Left ventricle myocardium inferior (tissue), 1 donor: ENCODE measurements around the gene AQP12A. TPM values are rescaled to one million over a fixed set of nuclear protein-coding genes. Genes with fewer than 3 reads are reported as not detected.

Experiments used
- DNase-seq: peaks from one replicate; pipeline ENCODE4 v3.0.0-alpha.2; 2020
- H3K27ac ChIP-seq: fragments of 200-600 bp; replicated peaks from 2 replicates; pipeline ENCODE4 v1.8.0; 2021
- H3K27me3 ChIP-seq: fragments of 200-600 bp; 2 replicates; pipeline ENCODE4 v1.8.0; 2021; ENCODE audit warnings: low read depth
- H3K36me3 ChIP-seq: fragments of 200-600 bp; 2 replicates; pipeline ENCODE4 v1.8.0; 2021
- H3K4me1 ChIP-seq: fragments of 200-600 bp; 2 replicates; pipeline ENCODE4 v1.8.0; 2021
- H3K4me3 ChIP-seq: fragments of 200-600 bp; 2 replicates; pipeline ENCODE4 v1.8.0; 2021; ENCODE audit warnings: mild to moderate bottlenecking, moderate library complexity
- H3K9me3 ChIP-seq: fragments of 200-600 bp; replicated peaks from 2 replicates; pipeline ENCODE4 v1.8.0; 2021
- intact Hi-C: fragments of 100-400 bp; cut with micrococcal nuclease; formaldehyde crosslinking; loops from one replicate; pipeline ENCODE4 v1.11.0; 2022
- total RNA-seq: library from RNA; stranded (reverse); fragmentation: NEBNext Ultra II Directional; extraction: Animal tissue kit (Norgen Biotek cat#: 25700); gene quantifications from one replicate; pipeline ENCODE4 v1.2.1, GENCODE V29; 2021
- TF ChIP-seq, protein P1 (sequence below): fragments of 200-600 bp; IDR thresholded peaks from 2 replicates; pipeline ENCODE4 v1.8.0; 2021; ENCODE audit warnings: antibody characterized with exemption, mild to moderate bottlenecking, borderline replicate concordance
- donor health status: DM: no; HTN: yes; CAD: no; lungs with severe emphysema.

Gene AQP12A
- total RNA-seq, 1 donor from 2014 or later, result not detected

DNA sequence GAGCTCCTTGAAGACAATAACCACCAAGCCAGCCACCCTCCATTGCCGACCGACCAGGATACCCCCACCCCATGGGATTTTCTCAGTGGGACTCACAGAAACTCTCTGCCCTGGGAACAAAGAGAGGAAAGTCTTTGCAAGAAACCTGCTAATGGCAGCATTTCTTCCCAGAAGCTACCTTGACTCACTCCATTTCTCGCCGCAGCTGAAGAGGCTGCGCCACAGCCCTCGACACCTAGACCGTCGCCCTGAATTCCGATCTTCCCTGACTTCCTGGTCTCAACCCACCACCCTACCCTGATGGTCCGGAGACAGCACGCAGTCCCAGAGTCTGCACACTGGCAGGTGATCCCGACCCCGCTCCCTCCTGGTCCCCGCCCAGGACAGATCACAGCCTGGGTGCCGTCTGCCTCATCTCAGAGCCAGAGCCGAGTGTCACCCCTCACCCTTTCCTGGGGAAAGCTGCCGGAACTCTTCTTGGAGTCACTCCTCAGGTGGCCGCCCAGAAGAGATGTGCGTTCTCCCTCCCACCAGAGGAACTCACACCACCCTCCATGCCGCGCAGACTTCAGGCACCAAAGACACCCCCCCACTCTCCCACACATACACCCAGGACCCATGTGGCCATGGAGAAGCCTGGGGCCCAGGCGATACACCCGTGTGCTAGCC lies 24.6 kb downstream of the AQP12A start:
- Histone ChIP-seq H3K36me3 (no peaks in the 10 kb centered on the region), H3K4me3 (no peak overlapping the region), H3K4me1 (no peaks in the 10 kb centered on the region), H3K27ac (no peak overlapping the region), H3K9me3 (no peaks in the 10 kb centered on the region), H3K27me3 (peaks cover 92% of the 10 kb centered on the region)
- TF ChIP-seq, protein P1, sequence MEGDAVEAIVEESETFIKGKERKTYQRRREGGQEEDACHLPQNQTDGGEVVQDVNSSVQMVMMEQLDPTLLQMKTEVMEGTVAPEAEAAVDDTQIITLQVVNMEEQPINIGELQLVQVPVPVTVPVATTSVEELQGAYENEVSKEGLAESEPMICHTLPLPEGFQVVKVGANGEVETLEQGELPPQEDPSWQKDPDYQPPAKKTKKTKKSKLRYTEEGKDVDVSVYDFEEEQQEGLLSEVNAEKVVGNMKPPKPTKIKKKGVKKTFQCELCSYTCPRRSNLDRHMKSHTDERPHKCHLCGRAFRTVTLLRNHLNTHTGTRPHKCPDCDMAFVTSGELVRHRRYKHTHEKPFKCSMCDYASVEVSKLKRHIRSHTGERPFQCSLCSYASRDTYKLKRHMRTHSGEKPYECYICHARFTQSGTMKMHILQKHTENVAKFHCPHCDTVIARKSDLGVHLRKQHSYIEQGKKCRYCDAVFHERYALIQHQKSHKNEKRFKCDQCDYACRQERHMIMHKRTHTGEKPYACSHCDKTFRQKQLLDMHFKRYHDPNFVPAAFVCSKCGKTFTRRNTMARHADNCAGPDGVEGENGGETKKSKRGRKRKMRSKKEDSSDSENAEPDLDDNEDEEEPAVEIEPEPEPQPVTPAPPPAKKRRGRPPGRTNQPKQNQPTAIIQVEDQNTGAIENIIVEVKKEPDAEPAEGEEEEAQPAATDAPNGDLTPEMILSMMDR, result no peak
- intact Hi-C loops, result no loop called here
- no peak for DNase-seq

GRCh38 chr2:240717181-240717641 lies 25.5 kb downstream of the AQP12A start:
- no peaks in the 10 kb centered on the region for H3K4me1 ChIP-seq
- intact Hi-C loops, result no loop called here
- no peak overlapping the region for H3K4me3 ChIP-seq
- no peak for DNase-seq
- no peaks in the 10 kb centered on the region for H3K36me3 ChIP-seq
- H3K27me3 ChIP-seq, result peaks cover 92% of the 10 kb centered on the region
- H3K27ac ChIP-seq, result no peak overlapping the region
- TF ChIP-seq, protein P1, result no peak
- no peaks in the 10 kb centered on the region for H3K9me3 ChIP-seq

DNA sequence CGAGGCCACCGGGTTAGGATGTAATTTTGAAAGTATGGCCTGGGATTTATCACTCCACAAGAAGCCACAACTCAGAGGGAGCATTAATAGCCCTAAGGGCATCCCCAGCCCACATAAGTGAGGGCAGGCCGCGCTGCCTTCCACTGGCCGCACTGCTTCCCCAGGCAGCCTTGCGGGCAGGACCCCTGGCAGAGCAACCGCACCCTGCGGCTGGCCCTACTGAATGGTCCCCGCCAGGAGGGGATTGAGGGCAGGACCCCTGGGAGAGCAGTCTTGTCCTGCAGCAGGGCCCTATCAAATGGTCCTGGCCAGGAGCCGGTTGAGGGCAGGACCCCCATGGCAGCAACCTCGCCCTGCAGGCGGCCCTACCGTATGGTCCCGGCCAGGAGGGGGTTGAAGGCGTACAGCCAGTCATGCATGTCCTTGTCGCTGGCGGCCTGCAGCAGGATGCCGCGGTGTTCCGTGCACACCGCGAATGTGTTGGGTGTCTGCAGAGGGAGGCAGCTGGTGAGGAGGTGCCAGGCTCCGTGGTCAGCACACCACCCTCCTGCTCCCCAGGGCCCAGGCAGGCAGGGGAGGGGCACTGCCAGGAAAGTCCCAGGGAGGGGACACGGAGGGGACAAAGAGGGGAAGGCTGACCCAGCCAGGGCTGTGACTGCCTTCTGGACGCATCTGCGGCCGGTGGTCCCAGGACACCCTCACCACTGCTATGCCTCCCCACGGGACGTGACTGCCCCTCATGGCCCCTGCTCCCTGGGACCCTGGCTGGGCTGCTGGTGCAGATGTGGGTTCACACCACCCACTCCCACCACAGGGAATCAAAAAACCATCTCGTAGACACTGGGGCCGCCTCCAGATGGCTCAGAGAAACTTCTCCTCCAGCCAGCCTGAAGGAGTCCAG lies 26.3 kb downstream of the AQP12A start:
- peaks cover 96% of the 10 kb centered on the region for H3K27me3 ChIP-seq
- H3K36me3 ChIP-seq, result no peaks in the 10 kb centered on the region
- intact Hi-C loops, result no loop called here
- no peaks in the 10 kb centered on the region for H3K9me3 ChIP-seq
- DNase-seq, result no peak
- H3K27ac ChIP-seq, result no peak overlapping the region
- TF ChIP-seq, protein P1, result no peak
- H3K4me1 ChIP-seq, result no peaks in the 10 kb centered on the region
- H3K4me3 ChIP-seq, result no peak overlapping the region

GRCh38 chr2:240718896-240719490 lies 27.3 kb downstream of the AQP12A start:
- Histone ChIP-seq H3K4me1 (no peaks in the 10 kb centered on the region), H3K4me3 (no peak overlapping the region), H3K27ac (no peak overlapping the region), H3K36me3 (no peaks in the 10 kb centered on the region), H3K27me3 (peaks cover 95% of the 10 kb centered on the region), H3K9me3 (no peaks in the 10 kb centered on the region)
- TF ChIP-seq, protein P1, result no peak
- intact Hi-C loops, result no loop called here
- no peak for DNase-seq

DNA sequence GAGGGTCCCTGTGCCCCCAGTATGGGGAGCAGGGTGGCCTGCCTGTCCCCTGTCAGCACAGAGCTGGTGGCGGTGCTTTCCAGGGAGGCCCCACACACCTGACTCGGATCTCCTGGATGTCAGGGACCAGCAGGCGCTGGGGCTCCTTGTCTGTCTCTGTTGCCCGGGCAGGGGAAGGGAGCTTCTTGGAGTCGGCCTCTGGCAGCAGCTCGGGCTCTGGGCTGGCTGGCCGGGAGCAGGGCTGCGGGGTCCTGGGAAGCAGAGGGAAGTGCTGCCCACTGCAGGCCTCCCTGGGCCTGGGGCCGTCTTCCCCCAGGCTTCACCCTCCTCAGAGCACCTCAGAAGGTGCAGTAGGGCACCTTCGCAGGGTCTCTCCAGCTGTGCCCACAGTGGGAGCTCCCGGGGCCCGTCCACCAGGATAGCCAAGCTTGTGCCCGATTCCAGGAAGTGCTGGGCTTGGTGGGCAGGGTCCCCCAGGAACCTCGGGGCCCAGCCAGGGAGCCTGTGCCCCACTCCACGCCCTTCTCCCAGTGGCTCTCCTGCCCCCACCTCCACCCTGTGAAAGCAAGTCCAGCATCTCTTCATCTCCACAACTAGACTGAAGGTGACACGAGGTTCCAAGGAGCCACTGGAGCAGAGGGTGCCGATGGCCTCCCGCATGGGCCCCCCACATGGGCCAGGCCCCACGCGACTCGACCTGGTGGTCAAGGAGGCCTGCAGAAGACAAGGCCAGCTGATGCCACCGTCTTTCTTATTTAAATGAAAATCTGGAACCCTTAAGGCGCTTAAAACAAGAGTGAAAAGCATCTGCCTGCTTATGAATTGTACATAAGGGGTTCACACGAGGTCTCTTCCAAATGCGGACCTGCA lies 28.2 kb downstream of the AQP12A start:
- Histone ChIP-seq H3K36me3 (no peaks in the 10 kb centered on the region), H3K4me1 (no peaks in the 10 kb centered on the region), H3K9me3 (no peaks in the 10 kb centered on the region), H3K4me3 (no peak overlapping the region), H3K27me3 (peaks cover 91% of the 10 kb centered on the region), H3K27ac (no peak overlapping the region)
- TF ChIP-seq, protein P1, result no peak
- intact Hi-C loops, result no loop called here
- DNase-seq, result no peak
